RKO (cell line): ENCODE data around the gene LRMDA.

Experiments used
- DNase-seq: peaks from one replicate; pipeline ENCODE4 v3.0.0-alpha.2; 2016; ENCODE audit warnings: low spot score

Gene LRMDA

GRCh38 chr10:75999001-75999400 is 567.6 kb downstream of the LRMDA start:
- no peak for DNase-seq

GRCh38 chr10:75999515-76000209 is 568.2 kb downstream of the LRMDA start:
- no peak for DNase-seq

GRCh38 chr10:76000550-76000949 is 569.1 kb downstream of the LRMDA start:
- no peak for DNase-seq

- DNase-seq, result no peak
Measured at GRCh38 chr10:76001019-76001418, 569.6 kb downstream of the LRMDA start.

- DNase-seq, result no peak
Measured at GRCh38 chr10:76001461-76001860, 570.0 kb downstream of the LRMDA start.

- DNase-seq, result no peak
Measured at GRCh38 chr10:76002262-76002854, 570.9 kb downstream of the LRMDA start.

- no peak for DNase-seq
Measured at GRCh38 chr10:76007667-76008181, 576.3 kb downstream of the LRMDA start.

GRCh38 chr10:76009531-76009930 is 578.1 kb downstream of the LRMDA start:
- DNase-seq, result no peak

- no peak for DNase-seq
Measured at GRCh38 chr10:76010703-76011102, 579.3 kb downstream of the LRMDA start.

- DNase-seq, result no peak
Measured at GRCh38 chr10:76012716-76013327, 581.4 kb downstream of the LRMDA start.

- no peak for DNase-seq
Measured at GRCh38 chr10:76015245-76015644, 583.8 kb downstream of the LRMDA start.

- DNase-seq, result no peak
Measured at GRCh38 chr10:76017026-76017732, 585.8 kb downstream of the LRMDA start.

GRCh38 chr10:76017733-76018433 is 586.5 kb downstream of the LRMDA start:
- no peak for DNase-seq

GRCh38 chr10:76020630-76021029 is 589.2 kb downstream of the LRMDA start:
- no peak for DNase-seq

GRCh38 chr10:76021398-76021797 is 590.0 kb downstream of the LRMDA start:
- no peak for DNase-seq

- no peak for DNase-seq
Measured at GRCh38 chr10:76022366-76022765, 590.9 kb downstream of the LRMDA start.

GRCh38 chr10:76023007-76023406 is 591.6 kb downstream of the LRMDA start:
- DNase-seq, result no peak

GRCh38 chr10:76024460-76025123 is 593.2 kb downstream of the LRMDA start:
- DNase-seq, result no peak

- no peak for DNase-seq
Measured at GRCh38 chr10:76025124-76025477, 593.7 kb downstream of the LRMDA start.

- no peak for DNase-seq
Measured at GRCh38 chr10:76026176-76026771, 594.9 kb downstream of the LRMDA start.

- DNase-seq, result no peak
Measured at GRCh38 chr10:76026905-76027304, 595.5 kb downstream of the LRMDA start.
